ENCODE measurements around the gene U2SURP. TPM values are rescaled to one million over a fixed set of nuclear protein-coding genes. Genes with fewer than 3 reads are reported as not detected.

U2SURP gene
- total RNA-seq, result 10 to 100 TPM; 43.2 to 63.7 (median 43.9) TPM

GRCh38 chr3:143001369-143002082 lies at the start of gene U2SURP:
U2SURP (plus strand) TSS chr3:143001570; CDS start chr3:143001629, 59 bp downstream.
- TF ChIP-seq CTCF (IDR thresholded peaks at IDR 0.05 in 4 of 5, conservative IDR thresholded peaks at IDR 0.05 in 1 of 5), result peak in 1 of 5 experiments; percentile 26
- TF ChIP-seq POLR2A (IDR thresholded peaks at IDR 0.05), result peak; percentile 80 to 82
- in situ Hi-C loops (cut with MboI; ENCODE audit: low sequenced_read_pairs in 4 of 4) (loop anchor here in 1 of 4 donors (10.0 to 25.0 kb wide), 2 partner anchors 407 to 564 kb away; partner anchors contain the start of genes PLS1 and XRN1), intact Hi-C loops (cut with DNase I; ENCODE audit: low total_unique reads) (loop anchor here (1.0 to 5.0 kb wide), 3 partner anchors 14 to 554 kb away; partner anchors contain the start of genes ATR and XRN1)
- DNase-seq (peak; percentile 95 to 96), ATAC-seq (peak; percentile 92 to 94)
- Histone ChIP-seq H3K27me3 (no peaks in the 10 kb centered on the region), H3K27ac (peak within 1 kb of the TSS; percentile 92 to 95 (median 94)), H3K36me3 (no peaks in the 10 kb centered on the region), H3K4me3 (peak within 1 kb of the TSS; percentile 65 to 95 (median 87)), H3K9me3 (no peaks in the 10 kb centered on the region), H3K4me1 (peaks cover 49 to 53% of the 10 kb centered on the region in 2 donors)

GRCh38 chr3:142951794-142952193 lies 49.6 kb upstream of the U2SURP start:
- intact Hi-C loops (cut with DNase I; ENCODE audit: low total_unique reads), result no loop called here
- no peak overlapping the region for H3K27ac ChIP-seq
- in situ Hi-C loops (cut with MboI; ENCODE audit: low sequenced_read_pairs in 4 of 4), result no loop called here
- H3K4me3 ChIP-seq, result no peak overlapping the region
- DNase-seq, result no peak
- no peak for ATAC-seq
- no peaks in the 10 kb centered on the region for H3K9me3 ChIP-seq
- H3K4me1 ChIP-seq, result no peaks in the 10 kb centered on the region
- TF ChIP-seq POLR2A (IDR thresholded peaks at IDR 0.05) (no peak), CTCF (IDR thresholded peaks at IDR 0.05 in 4 of 5, conservative IDR thresholded peaks at IDR 0.05 in 1 of 5) (no peak)
- H3K27me3 ChIP-seq, result peaks cover 3 to 8% (median 3%) of the 10 kb centered on the region in 3 donors
- H3K36me3 ChIP-seq, result no peaks in the 10 kb centered on the region

DNA sequence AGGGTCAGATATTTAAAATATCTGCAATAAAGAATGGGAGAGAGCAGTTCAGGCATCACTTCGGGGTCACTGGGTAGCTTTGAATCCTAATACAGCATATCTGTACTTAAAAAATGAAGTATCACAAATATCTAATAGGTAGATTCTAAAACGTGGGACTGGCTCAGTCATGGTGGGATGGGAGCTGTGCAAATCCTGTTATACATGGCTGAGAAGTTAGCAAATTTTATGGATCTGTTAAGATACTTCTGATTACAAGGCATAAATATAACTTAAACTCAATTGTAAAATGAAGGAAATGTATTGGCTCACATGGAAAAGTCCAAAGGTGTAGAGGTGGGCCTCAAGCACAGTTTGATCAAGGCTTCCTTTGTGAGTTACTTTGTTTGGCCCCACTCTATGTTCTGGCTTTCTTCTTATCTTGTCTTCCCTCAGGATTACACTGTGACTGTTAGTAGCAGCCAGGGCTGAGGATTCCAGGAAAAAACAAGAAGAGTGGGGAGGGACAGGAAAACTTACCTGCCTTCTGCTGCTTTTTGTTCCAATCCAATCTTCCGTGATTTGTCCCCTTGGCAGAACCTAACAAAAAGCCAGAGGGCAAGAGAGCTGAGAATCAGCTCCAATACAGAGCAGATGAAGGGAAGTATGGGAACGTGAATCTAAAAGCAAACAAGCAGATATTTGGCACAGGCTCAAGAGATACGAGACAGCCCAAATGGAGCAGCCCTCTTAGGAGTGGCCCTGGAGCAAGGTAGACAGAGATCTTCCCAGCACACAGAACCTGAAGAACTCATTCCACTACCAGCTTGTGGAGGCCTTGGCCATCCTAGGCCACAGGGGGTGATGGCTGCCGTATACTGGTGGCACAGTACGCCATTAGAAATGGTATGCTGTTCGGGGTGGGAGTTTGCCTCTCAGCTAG lies 48.8 kb upstream of the U2SURP start:
- in situ Hi-C loops (cut with MboI; ENCODE audit: low sequenced_read_pairs in 4 of 4), result no loop called here
- no peaks in the 10 kb centered on the region for H3K9me3 ChIP-seq
- no peak for TF ChIP-seq POLR2A (IDR thresholded peaks at IDR 0.05)
- no peak for TF ChIP-seq CTCF (IDR thresholded peaks at IDR 0.05 in 4 of 5, conservative IDR thresholded peaks at IDR 0.05 in 1 of 5)
- peaks cover 0 to 3% (median 1%) of the 10 kb centered on the region in 3 donors for H3K27me3 ChIP-seq
- intact Hi-C loops (cut with DNase I; ENCODE audit: low total_unique reads), result no loop called here
- ATAC-seq (no peak), DNase-seq (no peak)
- peaks cover 0 to 3% of the 10 kb centered on the region in 2 donors for H3K4me1 ChIP-seq
- no peaks in the 10 kb centered on the region for H3K36me3 ChIP-seq
- H3K4me3 ChIP-seq, result no peak overlapping the region
- no peak overlapping the region for H3K27ac ChIP-seq

DNA sequence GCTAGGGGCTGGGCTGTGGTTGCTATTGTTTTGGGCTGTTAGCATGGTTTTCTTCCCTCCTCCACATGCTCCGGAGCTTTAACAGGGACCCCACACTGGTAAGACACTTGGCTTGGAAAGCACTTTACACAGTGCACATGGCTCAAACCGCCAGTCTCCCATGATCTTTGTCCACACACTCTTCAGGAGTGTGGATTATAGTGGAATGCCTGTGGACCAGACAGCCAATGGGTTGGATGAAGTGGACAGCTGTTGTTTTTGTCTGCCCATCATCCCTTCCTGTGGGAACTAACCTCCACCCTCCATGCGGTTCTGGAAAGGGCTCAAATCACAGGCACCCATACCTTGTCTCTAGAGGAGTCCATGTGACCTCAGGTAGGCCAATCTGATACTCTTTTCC lies 47.9 kb upstream of the U2SURP start:
- no peak for DNase-seq
- H3K27me3 ChIP-seq, result no peaks in the 10 kb centered on the region
- TF ChIP-seq CTCF (IDR thresholded peaks at IDR 0.05 in 4 of 5, conservative IDR thresholded peaks at IDR 0.05 in 1 of 5), result no peak
- TF ChIP-seq POLR2A (IDR thresholded peaks at IDR 0.05), result no peak
- H3K4me3 ChIP-seq, result no peak overlapping the region
- no peaks in the 10 kb centered on the region for H3K36me3 ChIP-seq
- in situ Hi-C loops (cut with MboI; ENCODE audit: low sequenced_read_pairs in 4 of 4), result no loop called here
- no peak overlapping the region for H3K27ac ChIP-seq
- ATAC-seq, result no peak
- H3K9me3 ChIP-seq, result no peaks in the 10 kb centered on the region
- intact Hi-C loops (cut with DNase I; ENCODE audit: low total_unique reads), result no loop called here
- H3K4me1 ChIP-seq, result peaks cover 5 to 11% of the 10 kb centered on the region in 2 donors
